Activated CD4-positive, alpha-beta memory T cell treated with anti-CD3 and anti-CD28 coated beads for 36 hours (primary cell): ENCODE data around the gene RRN3. TPM values are rescaled to one million over a fixed set of nuclear protein-coding genes. Genes with fewer than 3 reads are reported as not detected.

Experiments
- microRNA-seq: library from miRNA; unstranded; fragments of <30 nt; microRNA quantifications from one replicate; pipeline ENCODE4 v1.2.0, GENCODE V29; 2022; ENCODE audit warnings: borderline number of aligned reads, borderline microRNAs expressed, borderline replicate concordance
- total RNA-seq, 2 experiments: library from RNA; stranded (reverse); gene quantifications; one replicate each; pipeline ENCODE4 v1.2.3, GENCODE V29; 2021

RRN3 gene
- total RNA-seq, 2 experiments from 2014 or later: 32.6 to 32.9 TPM

Small RNA genes lying within 50 kb of the gene (microRNA-seq; reads per million reads assigned to microRNA genes)
- gene MIR1972-1 (not detected), gene MIR6511B2 (not detected)

Other genes starting within 250 kb of the RRN3 start
- 10 to 100 TPM; 68.4 to 76.8 TPM for gene NPIPA1, start 156.8 kb downstream of the RRN3 start, total RNA-seq
- 10 to 100 TPM; 53.7 to 55.6 TPM for gene PDXDC1, start 119.2 kb downstream of the RRN3 start, total RNA-seq
- gene NTAN1, start 38.2 kb downstream of the RRN3 start, total RNA-seq: 10 to 100 TPM; 50.3 to 50.4 TPM